ENCODE measurements around the gene MAMDC2. TPM values are rescaled to one million over a fixed set of nuclear protein-coding genes. Genes with fewer than 3 reads are reported as not detected.

Gene MAMDC2
- total and polyA plus RNA-seq, 2 of the 4 experiments (the other 2 are of a cell fraction): 5.0 to 5.2 TPM

DNA sequence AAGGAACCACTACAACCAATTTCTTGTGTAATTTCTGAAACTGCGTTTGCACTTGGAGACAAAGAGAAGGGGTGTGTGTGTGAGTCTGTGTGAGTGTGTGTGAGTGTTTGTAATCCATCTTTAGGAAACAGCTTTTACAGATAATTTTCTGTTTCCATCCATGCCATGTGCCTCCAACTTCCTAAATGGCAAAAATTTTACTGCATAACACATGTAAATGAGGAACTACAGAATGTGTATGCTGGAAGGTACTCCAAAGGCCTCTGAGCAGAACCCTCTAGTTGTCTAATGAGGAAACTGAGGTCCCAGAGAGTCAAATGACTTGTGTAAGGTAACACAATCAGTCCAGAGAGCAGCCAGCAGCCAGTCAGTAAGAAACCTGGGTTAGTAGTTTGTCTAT is 20.8 kb downstream of the MAMDC2 start:
- no peak overlapping the region for H2AK5ac ChIP-seq (ENCODE audit: low read depth, low read length)
- no peak overlapping the region for H3K4me2 ChIP-seq (ENCODE audit: low read depth, low read length)
- ChIA-PET POLR2A (ENCODE audit: unreplicated experiment) (interaction anchor here (1.0 kb wide), 1 partner anchor 10 kb away, joined by 3 read pairs; no protein-coding TSS in a partner anchor), CTCF (interaction anchor here (0.6 to 0.9 kb wide), 2 partner anchors 18 to 1357 kb away, joined by 3 read pairs; no protein-coding TSS in a partner anchor)
- no peak overlapping the region for H2BK20ac ChIP-seq (ENCODE audit: low read depth, low read length)
- intact Hi-C loops (cut with micrococcal nuclease) (no loop called here), dilution Hi-C loops (cut with HindIII; ENCODE audit: low sequenced_read_pairs, unreplicated experiment) (no loop called here), in situ Hi-C loops (cut with MboI; ENCODE audit: low sequenced_read_pairs) (no loop called here)
- no peak overlapping the region for H3K4me3 ChIP-seq (ENCODE audit: insufficient read depth, low read depth, low read length)
- no peak overlapping the region for H4K91ac ChIP-seq (ENCODE audit: insufficient read depth, low read depth, low read length)
- H4K20me1 ChIP-seq (ENCODE audit: insufficient read depth, low read length): no peaks in the 10 kb centered on the region
- ATAC-seq (ENCODE audit: low read depth): no peak
- H3K23ac ChIP-seq (ENCODE audit: low read depth, low read length): no peak overlapping the region
- H2BK15ac ChIP-seq (ENCODE audit: low read depth, low read length): no peak overlapping the region
- no peak overlapping the region for H4K5ac ChIP-seq (ENCODE audit: low read depth, low read length)
- H3K9ac ChIP-seq (ENCODE audit: low read depth, low read length): no peak overlapping the region
- no peak overlapping the region for H3K4ac ChIP-seq (ENCODE audit: low read depth, low read length)
- no peak overlapping the region for H4K8ac ChIP-seq (ENCODE audit: low read depth in 2 of 2, low read length in 2 of 2)
- no peak overlapping the region for H2AK9ac ChIP-seq (replicated peaks; ENCODE audit: low read depth, low read length, poor library complexity)
- no peak overlapping the region for H3K56ac ChIP-seq (ENCODE audit: extremely low read depth, insufficient read depth, low read length)
- no peak overlapping the region for H2AFZ ChIP-seq (replicated peaks; ENCODE audit: low read length, poor library complexity)
- TF ChIP-seq, protein P1, sequence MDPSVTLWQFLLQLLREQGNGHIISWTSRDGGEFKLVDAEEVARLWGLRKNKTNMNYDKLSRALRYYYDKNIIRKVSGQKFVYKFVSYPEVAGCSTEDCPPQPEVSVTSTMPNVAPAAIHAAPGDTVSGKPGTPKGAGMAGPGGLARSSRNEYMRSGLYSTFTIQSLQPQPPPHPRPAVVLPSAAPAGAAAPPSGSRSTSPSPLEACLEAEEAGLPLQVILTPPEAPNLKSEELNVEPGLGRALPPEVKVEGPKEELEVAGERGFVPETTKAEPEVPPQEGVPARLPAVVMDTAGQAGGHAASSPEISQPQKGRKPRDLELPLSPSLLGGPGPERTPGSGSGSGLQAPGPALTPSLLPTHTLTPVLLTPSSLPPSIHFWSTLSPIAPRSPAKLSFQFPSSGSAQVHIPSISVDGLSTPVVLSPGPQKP (IDR thresholded peaks at IDR 0.05; ENCODE audit: borderline replicate concordance, low read depth, low read length): no peak
- TF ChIP-seq CEBPB (IDR thresholded peaks at IDR 0.05; ENCODE audit: low read depth, low read length) (no peak), FOS (IDR thresholded peaks at IDR 0.05; ENCODE audit: low read depth, low read length) (no peak), BHLHE40 (IDR thresholded peaks at IDR 0.05; ENCODE audit: low read depth, low read length) (no peak), CTCF (conservative IDR thresholded peaks at IDR 0.05; ENCODE audit: low read depth, low read length) (no peak), NFE2L2 (IDR thresholded peaks at IDR 0.05; ENCODE audit: low read depth, low read length) (no peak), USF2 (IDR thresholded peaks at IDR 0.05; ENCODE audit: low read depth, low read length) (no peak), RAD21 (IDR thresholded peaks at IDR 0.05; ENCODE audit: low read length) (no peak), CHD1 (IDR thresholded peaks at IDR 0.05; ENCODE audit: low read depth, low read length) (no peak), MAZ (IDR thresholded peaks at IDR 0.05; ENCODE audit: borderline replicate concordance, low read depth, low read length) (no peak), RCOR1 (IDR thresholded peaks at IDR 0.05; ENCODE audit: insufficient replicate concordance, low read length) (no peak), RFX5 (IDR thresholded peaks at IDR 0.05; ENCODE audit: low read depth, low read length) (no peak), MAFK (IDR thresholded peaks at IDR 0.05; ENCODE audit: low read depth, low read length) (no peak), MXI1 (IDR thresholded peaks at IDR 0.05; ENCODE audit: borderline replicate concordance, low read depth, low read length) (no peak)
- H3K36me3 ChIP-seq (ENCODE audit: control insufficient read depth, insufficient read depth, low read length): no peaks in the 10 kb centered on the region
- H3K14ac ChIP-seq (replicated peaks; ENCODE audit: low read depth, low read length): no peak overlapping the region
- H2BK120ac ChIP-seq (ENCODE audit: low read depth, low read length): no peak overlapping the region
- H2BK5ac ChIP-seq (ENCODE audit: low read depth, low read length, poor library complexity, severe bottlenecking): no peak overlapping the region
- no peaks in the 10 kb centered on the region for H3K27me3 ChIP-seq (ENCODE audit: control insufficient read depth, insufficient read depth, low read length)
- no peaks in the 10 kb centered on the region for H3K9me3 ChIP-seq (ENCODE audit: control insufficient read depth, insufficient read depth, low read length)
- no peak overlapping the region for H3K18ac ChIP-seq (ENCODE audit: low read depth, low read length)
- H3K79me1 ChIP-seq (ENCODE audit: low read depth in 1 of 2, low read length in 2 of 2): no peaks in the 10 kb centered on the region
- no peaks in the 10 kb centered on the region for H3K4me1 ChIP-seq (ENCODE audit: control insufficient read depth, insufficient read depth, low read length)
- no peak for DNase-seq
- H3K9me1 ChIP-seq (ENCODE audit: insufficient read depth, low read length): no peaks in the 10 kb centered on the region
- H3K27ac ChIP-seq (ENCODE audit: insufficient read depth, low read length): no peak overlapping the region
- WGBS, 2 experiments (ENCODE audit: extremely low coverage in 2 of 2, insufficient read length in 1 of 2): no CpG with 5 or more reads among the region's 1 CpG
- BruUV-seq (replicated peaks): no TSS peak

All from IMR-90 (cell line).